Measurements from ENCODE around the gene DNAH6. TPM values are rescaled to one million over a fixed set of nuclear protein-coding genes. Genes with fewer than 3 reads are reported as not detected.
"Not testable (repeated sequence)": the region's sequence is repeated elsewhere in the genome, so short reads cannot be mapped to it uniquely, and the experiment has no call there.

The DNAH6 gene
- total and polyA plus RNA-seq, 10 of the 15 experiments (the other 5 are each of a cell fraction or from before 2014, with no cell fraction given): 0.07 to 1.0 (median 0.29) TPM

DNA sequence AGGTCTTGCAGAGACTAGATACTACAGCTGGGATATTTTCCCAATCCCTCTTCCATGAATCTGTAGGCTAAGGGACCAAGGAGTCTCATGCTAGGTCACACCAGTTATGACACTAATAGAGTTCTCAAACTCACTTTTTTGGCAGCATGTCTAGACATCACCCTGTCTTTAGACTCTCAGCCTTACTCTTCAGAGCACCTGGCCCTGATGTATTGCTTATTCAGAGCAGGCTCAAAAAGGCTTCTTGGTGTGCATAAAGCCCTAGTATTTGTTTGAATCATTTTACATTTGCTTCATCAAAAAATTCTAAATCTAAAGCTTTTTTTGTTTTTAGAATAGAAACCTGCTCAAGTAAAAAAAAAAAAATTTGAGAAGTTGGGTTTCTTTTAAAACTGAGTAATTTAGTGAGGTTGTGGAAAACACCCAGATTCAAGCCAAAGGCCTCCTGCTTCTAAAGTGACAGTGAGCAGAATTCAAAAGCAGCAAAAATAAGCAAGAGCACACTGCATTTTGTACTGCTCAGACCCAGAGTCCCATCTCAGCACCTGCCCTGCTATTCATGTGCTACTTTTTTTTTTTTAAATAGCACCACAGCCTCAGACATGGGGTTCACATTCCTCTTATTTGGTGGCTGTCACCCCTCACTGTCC lies 18.0 kb upstream of the DNAH6 start:
- H3K4me3 ChIP-seq: no peak overlapping the region
- H3K79me2 ChIP-seq (ENCODE audit: control insufficient read depth, insufficient read depth, low read length): no peaks in the 10 kb centered on the region
- no peak overlapping the region for H3K4me2 ChIP-seq (ENCODE audit: control insufficient read depth, insufficient read depth)
- SMC1A ChIA-PET (ENCODE audit: uncharacterized antibody, unreplicated experiment): interaction anchor here (0.6 to 2.3 kb wide), 6 partner anchors 133 to 428 kb away, joined by 3 to 13 read pairs (median 4); no protein-coding TSS in a partner anchor
- H3K9ac ChIP-seq (ENCODE audit: control insufficient read depth, insufficient read depth, low read length): no peak overlapping the region
- TF ChIP-seq ZNF24 (IDR thresholded peaks at IDR 0.05) (no peak), RAD51 (IDR thresholded peaks at IDR 0.05) (no peak), JUNB (IDR thresholded peaks at IDR 0.05) (0 out of 2 replicates have a peak, but pooled peaks have one; percentile 16)
- TF ChIP-seq, protein P1, sequence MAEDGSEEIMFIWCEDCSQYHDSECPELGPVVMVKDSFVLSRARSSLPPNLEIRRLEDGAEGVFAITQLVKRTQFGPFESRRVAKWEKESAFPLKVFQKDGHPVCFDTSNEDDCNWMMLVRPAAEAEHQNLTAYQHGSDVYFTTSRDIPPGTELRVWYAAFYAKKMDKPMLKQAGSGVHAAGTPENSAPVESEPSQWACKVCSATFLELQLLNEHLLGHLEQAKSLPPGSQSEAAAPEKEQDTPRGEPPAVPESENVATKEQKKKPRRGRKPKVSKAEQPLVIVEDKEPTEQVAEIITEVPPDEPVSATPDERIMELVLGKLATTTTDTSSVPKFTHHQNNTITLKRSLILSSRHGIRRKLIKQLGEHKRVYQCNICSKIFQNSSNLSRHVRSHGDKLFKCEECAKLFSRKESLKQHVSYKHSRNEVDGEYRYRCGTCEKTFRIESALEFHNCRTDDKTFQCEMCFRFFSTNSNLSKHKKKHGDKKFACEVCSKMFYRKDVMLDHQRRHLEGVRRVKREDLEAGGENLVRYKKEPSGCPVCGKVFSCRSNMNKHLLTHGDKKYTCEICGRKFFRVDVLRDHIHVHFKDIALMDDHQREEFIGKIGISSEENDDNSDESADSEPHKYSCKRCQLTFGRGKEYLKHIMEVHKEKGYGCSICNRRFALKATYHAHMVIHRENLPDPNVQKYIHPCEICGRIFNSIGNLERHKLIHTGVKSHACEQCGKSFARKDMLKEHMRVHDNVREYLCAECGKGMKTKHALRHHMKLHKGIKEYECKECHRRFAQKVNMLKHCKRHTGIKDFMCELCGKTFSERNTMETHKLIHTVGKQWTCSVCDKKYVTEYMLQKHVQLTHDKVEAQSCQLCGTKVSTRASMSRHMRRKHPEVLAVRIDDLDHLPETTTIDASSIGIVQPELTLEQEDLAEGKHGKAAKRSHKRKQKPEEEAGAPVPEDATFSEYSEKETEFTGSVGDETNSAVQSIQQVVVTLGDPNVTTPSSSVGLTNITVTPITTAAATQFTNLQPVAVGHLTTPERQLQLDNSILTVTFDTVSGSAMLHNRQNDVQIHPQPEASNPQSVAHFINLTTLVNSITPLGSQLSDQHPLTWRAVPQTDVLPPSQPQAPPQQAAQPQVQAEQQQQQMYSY (CRISPR knock-in tag; IDR thresholded peaks at IDR 0.05): no peak
- intact Hi-C loops (cut with micrococcal nuclease; ENCODE audit: unreplicated experiment) (loop anchor here (5.0 kb wide), 1 partner anchor 789 kb away; no protein-coding TSS in a partner anchor), in situ Hi-C loops (cut with MboI) (loop anchor here (5.0 to 10.0 kb wide), 2 partner anchors 429 to 797 kb away; no protein-coding TSS in a partner anchor)
- no peak for FAIRE-seq
- CTCF ChIA-PET: interaction anchor here (0.5 to 2.1 kb wide), 11 partner anchors 10 to 1017 kb away, joined by 3 to 25 read pairs (median 4); no protein-coding TSS in a partner anchor
- no peaks in the 10 kb centered on the region for H4K20me1 ChIP-seq (ENCODE audit: control insufficient read depth, insufficient read depth)
- DNase-seq (ENCODE audit: low read depth, low spot score): no peak
- BruUV-seq (replicated peaks): no TSS peak
- no peaks in the 10 kb centered on the region for H3K36me3 ChIP-seq (ENCODE audit: control insufficient read depth in 2 of 2, insufficient read depth in 2 of 2, low read length in 1 of 2)
- POLR2A ChIA-PET: no interaction called here
- ATAC-seq: peak; percentile 27; the same call in 1 of the 3 replicates
- no peak overlapping the region for H2AFZ ChIP-seq (ENCODE audit: control insufficient read depth, low read depth, low read length)
- H3K4me1 ChIP-seq (ENCODE audit: control insufficient read depth, insufficient read depth, low read length): no peaks in the 10 kb centered on the region
- RAD21 ChIA-PET (ENCODE audit: unreplicated experiment): interaction anchor here (1.0 to 2.7 kb wide), 5 partner anchors 30 to 428 kb away, joined by 3 to 14 read pairs (median 4); no protein-coding TSS in a partner anchor
- H3K27ac ChIP-seq (ENCODE audit: control insufficient read depth, insufficient read depth): no peak overlapping the region
- no peaks in the 10 kb centered on the region for H3K27me3 ChIP-seq (replicated peaks in 1 of 2; ENCODE audit: control insufficient read depth in 2 of 2, insufficient read depth in 2 of 2, low read length in 1 of 2)
- H3K9me3 ChIP-seq (replicated peaks; ENCODE audit: control insufficient read depth, insufficient read depth, low read length): no peaks in the 10 kb centered on the region

DNA sequence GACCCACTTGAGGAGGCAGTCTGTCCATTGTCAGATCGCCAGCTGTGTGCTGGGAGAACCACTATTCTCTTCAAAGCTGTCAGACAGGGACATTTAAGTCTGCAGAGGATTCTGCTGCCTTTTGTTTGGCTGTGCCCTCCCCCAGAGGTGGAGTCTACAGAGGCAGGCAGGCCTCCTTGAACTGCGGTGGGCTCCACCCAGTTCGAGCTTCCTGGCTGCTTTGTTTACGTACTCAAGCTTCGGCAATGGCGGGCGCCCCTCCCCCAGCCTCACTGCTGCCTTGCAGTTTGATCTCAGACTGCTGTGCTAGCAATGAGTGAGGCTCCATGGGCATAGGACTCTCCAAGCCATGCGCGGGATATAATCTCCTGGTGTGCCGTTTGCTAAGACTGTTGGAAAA lies 5.3 kb upstream of the DNAH6 start:
- ATAC-seq; BruUV-seq (replicated peaks); H3K4me1 ChIP-seq (ENCODE audit: control insufficient read depth, insufficient read depth, low read length); intact Hi-C loops (cut with micrococcal nuclease; ENCODE audit: unreplicated experiment); H2AFZ ChIP-seq (ENCODE audit: control insufficient read depth, low read depth, low read length); POLR2A ChIA-PET; FAIRE-seq; in situ Hi-C loops (cut with MboI); DNase-seq (ENCODE audit: low read depth, low spot score); H3K9ac ChIP-seq (ENCODE audit: control insufficient read depth, insufficient read depth, low read length); H3K27me3 ChIP-seq (replicated peaks in 1 of 2; ENCODE audit: control insufficient read depth in 2 of 2, insufficient read depth in 2 of 2, low read length in 1 of 2); H3K79me2 ChIP-seq (ENCODE audit: control insufficient read depth, insufficient read depth, low read length); H3K4me3 ChIP-seq; H3K9me3 ChIP-seq (replicated peaks; ENCODE audit: control insufficient read depth, insufficient read depth, low read length); CTCF ChIA-PET; H3K4me2 ChIP-seq (ENCODE audit: control insufficient read depth, insufficient read depth); SMC1A ChIA-PET (ENCODE audit: uncharacterized antibody, unreplicated experiment); H3K27ac ChIP-seq (ENCODE audit: control insufficient read depth, insufficient read depth); RAD21 ChIA-PET (ENCODE audit: unreplicated experiment); H4K20me1 ChIP-seq (ENCODE audit: control insufficient read depth, insufficient read depth); H3K36me3 ChIP-seq (ENCODE audit: control insufficient read depth in 2 of 2, insufficient read depth in 2 of 2, low read length in 1 of 2): not testable (repeated sequence)
- 58% methylated on average over 10 of the region's 10 CpGs for WGBS (ENCODE audit: insufficient coverage, insufficient replicate concordance, low lambda C conversion rate, missing lambda C conversion rate)

All from GM12878 (cell line).